K562 (cell line): ENCODE measurements around the gene STRN3. TPM values are rescaled to one million over a fixed set of nuclear protein-coding genes. Genes with fewer than 3 reads are reported as not detected.

Source experiments
- ATF7 ChIP-seq: fragments of 450-650 bp; IDR thresholded peaks from 2 replicates; pipeline ENCODE4 v1.7.1; 2014; ENCODE audit warnings: mild to moderate bottlenecking, moderate library complexity
- BRF2 ChIP-seq: IDR thresholded peaks from 3 replicates; pipeline ENCODE4 v1.6.1; 2011; ENCODE audit warnings: borderline replicate concordance, mild to moderate bottlenecking; ENCODE audit not compliant: insufficient read length, insufficient read depth
- C11orf30 ChIP-seq: fragments of 450-650 bp; IDR thresholded peaks from 2 replicates; pipeline ENCODE4 v1.6.1; 2016; ENCODE audit warnings: low read depth, mild to moderate bottlenecking
- CBX8 ChIP-seq: fragments of 200-600 bp; sonication (generic); IDR thresholded peaks from 2 replicates; pipeline ENCODE4 v1.6.1; 2012; ENCODE audit warnings: borderline replicate concordance, mixed run types, low read depth, mild to moderate bottlenecking, moderate library complexity, mixed read lengths, low read length, control low read depth, inconsistent platforms; ENCODE audit not compliant: poor library complexity, severe bottlenecking; ENCODE audit errors: extremely low read depth
- EP400 ChIP-seq: fragments of 450-650 bp; IDR thresholded peaks from 2 replicates; pipeline ENCODE4 v1.6.1; 2017; ENCODE audit warnings: antibody characterized with exemption, mild to moderate bottlenecking, moderate library complexity
- HOMEZ ChIP-seq: fragments of 250-450 bp; sonication (Bioruptor Pico); IDR thresholded peaks from 2 replicates; pipeline ENCODE4 v1.4.0; 2020; ENCODE audit warnings: mild to moderate bottlenecking, moderate library complexity
- KAT7 ChIP-seq: sonication (generic); formaldehyde crosslinking; IDR thresholded peaks from 2 replicates; pipeline ENCODE4 v1.8.0; 2022; ENCODE audit warnings: missing genetic modification reagents, mild to moderate bottlenecking, borderline replicate concordance
- KLF1 ChIP-seq: fragments of 450-650 bp; IDR thresholded peaks from 2 replicates; pipeline ENCODE4 v1.6.1; 2016; ENCODE audit warnings: missing genetic modification characterization, missing compliant biosample characterization
- NCOA4 ChIP-seq: fragments of 450-650 bp; IDR thresholded peaks from 2 replicates; pipeline ENCODE4 v1.6.1; 2018; ENCODE audit warnings: mild to moderate bottlenecking; ENCODE audit not compliant: partially characterized antibody
- NELFE ChIP-seq: IDR thresholded peaks from 2 replicates; pipeline ENCODE4 v1.6.1; 2011; ENCODE audit warnings: mild to moderate bottlenecking; ENCODE audit not compliant: insufficient read depth, insufficient read length
- NFRKB ChIP-seq: fragments of 450-650 bp; IDR thresholded peaks from 2 replicates; pipeline ENCODE4 v1.6.1; 2016; ENCODE audit warnings: low read depth
- NKRF ChIP-seq: fragments of 450-650 bp; IDR thresholded peaks from 2 replicates; pipeline ENCODE4 v1.6.1; 2016; ENCODE audit warnings: borderline replicate concordance
- PBX2 ChIP-seq, 2 experiments: IDR thresholded peaks in 1 of 2; conservative IDR thresholded peaks in 1 of 2; 2 replicates each; pipeline ENCODE4 v1.6.1; 2016; ENCODE audit warnings: low read depth in 2 of 2, mild to moderate bottlenecking in 1 of 2, missing compliant biosample characterization in 1 of 2, missing genetic modification characterization in 1 of 2, moderate library complexity in 1 of 2
- PHF8 ChIP-seq: fragments of 200-600 bp; sonication (generic); IDR thresholded peaks from 2 replicates; pipeline ENCODE4 v1.6.1; 2012; ENCODE audit warnings: mixed run types, mild to moderate bottlenecking, inconsistent platforms, low read length, moderate library complexity, borderline replicate concordance
- POLR3A ChIP-seq: IDR thresholded peaks from 2 replicates; pipeline ENCODE4 v1.6.1; 2011; ENCODE audit warnings: borderline replicate concordance, mild to moderate bottlenecking, moderate library complexity; ENCODE audit not compliant: insufficient read length, insufficient read depth; ENCODE audit errors: extremely low read depth
- RFX7 ChIP-seq: fragments of 250-450 bp; sonication (Bioruptor Pico); IDR thresholded peaks from 2 replicates; pipeline ENCODE4 v1.5.1; 2021; ENCODE audit warnings: mild to moderate bottlenecking
- SETDB1 ChIP-seq: IDR thresholded peaks from one replicate; pipeline ENCODE4 v1.6.1; 2012; ENCODE audit warnings: low read length, control low read depth, inconsistent platforms
- TCFL5 ChIP-seq: fragments of 250-450 bp; sonication (Bioruptor Pico); conservative IDR thresholded peaks from 2 replicates; pipeline ENCODE4 v1.6.1; 2021; ENCODE audit warnings: mild to moderate bottlenecking, moderate library complexity, matching md5 sums
- ZNF133 ChIP-seq: fragments of 250-450 bp; sonication (Bioruptor Pico); IDR thresholded peaks from 2 replicates; pipeline ENCODE4 v1.4.0; 2020; ENCODE audit warnings: mild to moderate bottlenecking
- ZNF696 ChIP-seq: fragments of 250-450 bp; sonication (Bioruptor Pico); conservative IDR thresholded peaks from 2 replicates; pipeline ENCODE4 v1.4.0; 2020; ENCODE audit warnings: mild to moderate bottlenecking, moderate library complexity
- polyA plus RNA-seq, 8 experiments: library from polyadenylated mRNA; depleted of rRNA in 4 of 8; stranded (reverse) in 5 of 8; unstranded in 3 of 8; fragments of >200 nt; fragmentation: Nextera tagmentation in 2 of 8; fragmentation: Illumina TruSeq in 1 of 8; extraction: Ambion mirVana in 2 of 8; extraction: Trizol in 1 of 8; gene quantifications; 2 replicates each; pipeline versions ENCODE4 v1.2.1 to v1.2.3, GENCODE V29; 2011 to 2014; ENCODE audit warnings: inconsistent platforms in 1 of 8, missing spikeins in 1 of 8
- total RNA-seq, 7 experiments: library from RNA; depleted of rRNA in 6 of 7; stranded (reverse); fragments of >200 nt in 6 of 7; fragmentation: Illumina TruSeq in 2 of 7; extraction: Trizol in 2 of 7; gene quantifications; 2 replicates each; pipeline versions ENCODE4 v1.2.1 to v1.2.3, GENCODE V29; 2011 to 2021; ENCODE audit warnings: low replicate concordance in 1 of 7

Gene STRN3
- total and polyA plus RNA-seq, 9 of the 15 experiments (the other 6 are each of a cell fraction or from before 2014, with no cell fraction given) = 5.9 to 29.1 (median 16.0) TPM

GRCh38 chr14:31025367-31026076 is 657 bp downstream of the STRN3 start, which contains the start of gene AP4S1 (continued):
- TF ChIP-seq PBX2 (CRISPR knock-in tag; IDR thresholded peaks at IDR 0.05; ENCODE audit: low read depth) = no peak
- no peak for TF ChIP-seq PBX2 (tag; conservative IDR thresholded peaks at IDR 0.05; ENCODE audit: low read depth)
- no peak for TF ChIP-seq C11orf30
- no peak for TF ChIP-seq CBX8
- no peak for TF ChIP-seq NKRF
- TF ChIP-seq KLF1 (tag) = no peak
- TF ChIP-seq ZNF133 (CRISPR knock-in tag) = no peak
- TF ChIP-seq EP400 = peak; percentile 61
- TF ChIP-seq ATF7 = peak; percentile 55; the same call in 1 of the 2 replicates
- no peak for TF ChIP-seq NELFE
- TF ChIP-seq SETDB1 = no peak
- no peak for TF ChIP-seq NCOA4
- no peak for TF ChIP-seq KAT7
- no peak for TF ChIP-seq HOMEZ
- peak; percentile 42; the same call in 1 of the 2 replicates for TF ChIP-seq NFRKB
- no peak for TF ChIP-seq RFX7 (CRISPR knock-in tag)
- TF ChIP-seq TCFL5 (CRISPR knock-in tag) = no peak
- no peak for TF ChIP-seq POLR3A
- TF ChIP-seq ZNF696 (CRISPR knock-in tag) = no peak
- no peak for TF ChIP-seq BRF2
- peak; percentile 54; the same call in 1 of the 2 replicates for TF ChIP-seq PHF8
